ENCODE results near the gene HOGA1. TPM values are rescaled to one million over a fixed set of nuclear protein-coding genes. Genes with fewer than 3 reads are reported as not detected.

The HOGA1 gene
- total RNA-seq, 4 donors from 2014 or later = 0.40 TPM; not detected in 3

GRCh38 chr10:97596101-97597082 lies 12.2 kb downstream of the HOGA1 start:
- peaks cover 0 to 8% (median 0%) of the 10 kb centered on the region in 4 donors for H3K4me1 ChIP-seq
- H3K27me3 ChIP-seq = no peaks in the 10 kb centered on the region
- no peak for DNase-seq
- TF ChIP-seq POLR2A (IDR thresholded peaks at IDR 0.05) = no peak
- H3K27ac ChIP-seq = peak overlapping the region in 3 of 4 donors; percentile 17 to 72 (median 59)
- no peaks in the 10 kb centered on the region for H3K36me3 ChIP-seq
- no peaks in the 10 kb centered on the region for H3K9me3 ChIP-seq
- no peak overlapping the region for H3K4me3 ChIP-seq

DNA sequence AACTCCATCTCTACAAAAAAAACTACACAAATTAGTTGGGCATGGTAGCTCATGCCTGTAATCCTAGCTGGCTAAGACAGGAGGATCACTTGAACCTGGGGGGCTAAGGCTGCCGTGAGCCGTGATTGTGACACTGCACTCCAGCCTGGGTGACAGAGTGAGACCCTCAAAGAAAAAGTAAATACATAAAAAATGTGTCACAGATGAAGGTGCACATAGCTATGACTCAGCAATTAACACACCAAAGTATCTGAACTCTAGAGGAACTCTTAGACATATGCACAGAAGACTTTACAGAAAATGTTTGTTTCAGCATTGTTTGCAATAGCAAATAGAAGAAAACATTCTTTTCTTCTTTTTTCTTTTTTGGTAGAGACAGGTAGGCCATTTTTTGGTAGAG lies 13.6 kb downstream of the HOGA1 start:
- Histone ChIP-seq H3K27ac (no peak overlapping the region), H3K27me3 (no peaks in the 10 kb centered on the region), H3K4me3 (no peak overlapping the region), H3K9me3 (no peaks in the 10 kb centered on the region), H3K4me1 (peaks cover 0 to 8% (median 0%) of the 10 kb centered on the region in 4 donors), H3K36me3 (no peaks in the 10 kb centered on the region)
- TF ChIP-seq CTCF (IDR thresholded peaks at IDR 0.05) (no peak), POLR2A (IDR thresholded peaks at IDR 0.05) (no peak)
- DNase-seq = no peak

GRCh38 chr10:97598407-97599271 lies 14.4 kb downstream of the HOGA1 start:
- no peak for DNase-seq
- peaks cover 0 to 8% (median 0%) of the 10 kb centered on the region in 4 donors for H3K4me1 ChIP-seq
- H3K27ac ChIP-seq = no peak overlapping the region
- no peaks in the 10 kb centered on the region for H3K36me3 ChIP-seq
- no peaks in the 10 kb centered on the region for H3K9me3 ChIP-seq
- no peak overlapping the region for H3K4me3 ChIP-seq
- TF ChIP-seq POLR2A (IDR thresholded peaks at IDR 0.05) = no peak
- TF ChIP-seq CTCF (IDR thresholded peaks at IDR 0.05) = no peak
- no peaks in the 10 kb centered on the region for H3K27me3 ChIP-seq

DNA sequence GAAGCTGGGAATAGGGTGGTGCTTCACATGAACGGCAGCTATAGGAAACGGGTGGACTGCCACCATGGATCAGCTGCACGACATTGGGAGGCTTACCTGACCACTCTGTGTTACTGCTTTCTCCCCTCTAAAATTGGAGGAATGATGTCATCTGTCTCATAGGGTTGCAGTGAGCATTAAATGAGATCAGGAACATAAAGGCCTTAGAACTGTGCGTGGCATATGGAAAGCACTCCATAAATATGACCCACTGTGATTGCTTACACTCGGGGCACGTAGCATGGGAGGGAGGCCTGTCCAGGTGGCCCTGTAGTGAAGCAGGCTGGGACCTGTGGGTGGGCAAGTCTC lies 15.1 kb downstream of the HOGA1 start:
- DNase-seq = no peak
- H3K36me3 ChIP-seq = no peaks in the 10 kb centered on the region
- H3K27ac ChIP-seq = no peak overlapping the region
- TF ChIP-seq POLR2A (IDR thresholded peaks at IDR 0.05) (no peak), CTCF (IDR thresholded peaks at IDR 0.05) (no peak)
- H3K4me1 ChIP-seq = peaks cover 0 to 8% (median 0%) of the 10 kb centered on the region in 4 donors
- no peaks in the 10 kb centered on the region for H3K27me3 ChIP-seq
- no peak overlapping the region for H3K4me3 ChIP-seq
- no peaks in the 10 kb centered on the region for H3K9me3 ChIP-seq

DNA sequence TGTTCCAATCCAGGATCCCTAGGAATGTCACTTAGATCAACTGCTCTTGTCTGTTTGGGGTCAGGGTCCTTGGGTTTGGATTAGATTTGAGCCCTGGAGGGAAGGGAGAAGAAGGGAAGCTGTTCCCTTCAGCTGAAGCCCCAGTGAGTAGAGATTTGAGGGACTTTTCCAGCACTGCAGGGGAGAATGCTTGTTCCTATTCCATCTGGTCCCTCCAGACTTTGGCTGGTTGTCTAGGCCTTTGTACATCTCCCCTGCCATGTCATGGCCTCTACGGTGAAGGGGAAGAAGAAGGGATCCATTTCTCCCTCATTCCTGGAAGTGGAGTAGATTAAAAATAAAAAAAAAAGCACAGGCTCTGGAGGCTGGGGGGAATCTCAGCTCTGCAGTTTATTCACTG lies 16.4 kb downstream of the HOGA1 start:
- Histone ChIP-seq H3K27me3 (no peaks in the 10 kb centered on the region), H3K4me1 (peaks cover 0 to 8% (median 0%) of the 10 kb centered on the region in 4 donors), H3K9me3 (no peaks in the 10 kb centered on the region), H3K36me3 (no peaks in the 10 kb centered on the region), H3K27ac (no peak overlapping the region), H3K4me3 (no peak overlapping the region)
- no peak for TF ChIP-seq CTCF (IDR thresholded peaks at IDR 0.05)
- no peak for TF ChIP-seq POLR2A (IDR thresholded peaks at IDR 0.05)
- no peak for DNase-seq

Data from Peyer's patch (tissue), 4 donors.